D721Med (cell line): ENCODE results near the gene MITF.
"Not testable (repeated sequence)": the region's sequence is repeated elsewhere in the genome, so short reads cannot be mapped to it uniquely, and the experiment has no call there.

Experiments
- DNase-seq: peaks from one replicate; pipeline ENCODE4 v3.0.0; 2011; ENCODE audit warnings: low spot score; ENCODE audit not compliant: insufficient read length
- FAIRE-seq: peaks from 2 replicates; lab custom pipeline; 2011; peaks lifted over from hg19 to GRCh38; lab: Jason Lieb, UNC
- TF ChIP-seq, protein P1 (sequence below): IDR thresholded peaks from 2 replicates; pipeline ENCODE4 v1.5.1; 2012; ENCODE audit warnings: mild to moderate bottlenecking, control low read depth; ENCODE audit not compliant: insufficient read depth; ENCODE audit errors: missing control alignments

The MITF gene

DNA sequence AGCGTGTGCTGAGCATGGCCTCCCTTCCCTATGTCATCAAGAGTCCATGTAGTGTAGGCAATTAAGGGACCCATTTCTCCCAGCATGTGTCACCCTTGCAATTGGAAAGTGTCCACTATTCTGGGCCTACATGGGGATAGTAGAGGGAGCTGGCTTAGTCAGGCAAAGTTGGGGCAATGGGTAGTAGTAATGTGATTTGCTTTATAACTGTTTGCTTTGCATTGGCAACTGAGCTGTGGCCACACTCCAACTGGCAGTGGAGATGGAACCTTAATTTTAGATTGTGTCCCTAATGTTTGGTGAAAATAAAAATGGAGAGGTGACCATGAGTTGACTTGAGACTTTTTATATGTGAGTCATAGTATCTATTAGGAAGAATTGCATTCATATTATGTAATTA lies 162.5 kb downstream of the MITF start:
- no peak for DNase-seq
- no peak for FAIRE-seq
- TF ChIP-seq, protein P1, sequence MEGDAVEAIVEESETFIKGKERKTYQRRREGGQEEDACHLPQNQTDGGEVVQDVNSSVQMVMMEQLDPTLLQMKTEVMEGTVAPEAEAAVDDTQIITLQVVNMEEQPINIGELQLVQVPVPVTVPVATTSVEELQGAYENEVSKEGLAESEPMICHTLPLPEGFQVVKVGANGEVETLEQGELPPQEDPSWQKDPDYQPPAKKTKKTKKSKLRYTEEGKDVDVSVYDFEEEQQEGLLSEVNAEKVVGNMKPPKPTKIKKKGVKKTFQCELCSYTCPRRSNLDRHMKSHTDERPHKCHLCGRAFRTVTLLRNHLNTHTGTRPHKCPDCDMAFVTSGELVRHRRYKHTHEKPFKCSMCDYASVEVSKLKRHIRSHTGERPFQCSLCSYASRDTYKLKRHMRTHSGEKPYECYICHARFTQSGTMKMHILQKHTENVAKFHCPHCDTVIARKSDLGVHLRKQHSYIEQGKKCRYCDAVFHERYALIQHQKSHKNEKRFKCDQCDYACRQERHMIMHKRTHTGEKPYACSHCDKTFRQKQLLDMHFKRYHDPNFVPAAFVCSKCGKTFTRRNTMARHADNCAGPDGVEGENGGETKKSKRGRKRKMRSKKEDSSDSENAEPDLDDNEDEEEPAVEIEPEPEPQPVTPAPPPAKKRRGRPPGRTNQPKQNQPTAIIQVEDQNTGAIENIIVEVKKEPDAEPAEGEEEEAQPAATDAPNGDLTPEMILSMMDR, result no peak

DNA sequence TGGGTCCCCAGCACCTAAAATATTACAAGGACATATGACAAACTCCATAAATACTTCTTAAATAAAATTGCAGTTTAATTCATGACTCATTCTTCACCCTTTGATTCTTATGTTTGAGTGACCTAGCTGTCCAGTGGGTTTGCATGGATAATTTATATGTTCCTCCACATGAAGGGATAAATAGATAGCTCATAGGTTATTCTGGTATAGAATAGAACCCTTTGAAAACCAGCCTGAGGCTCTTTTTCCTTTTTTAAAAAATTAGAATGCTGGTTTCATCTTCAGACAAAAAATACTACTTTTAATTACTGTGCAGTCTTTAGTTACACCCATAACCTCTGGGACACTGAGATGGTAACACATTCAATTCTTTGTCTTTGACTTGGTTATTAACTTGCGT lies 163.1 kb downstream of the MITF start:
- no peak for DNase-seq
- TF ChIP-seq, protein P1, result no peak
- no peak for FAIRE-seq

DNA sequence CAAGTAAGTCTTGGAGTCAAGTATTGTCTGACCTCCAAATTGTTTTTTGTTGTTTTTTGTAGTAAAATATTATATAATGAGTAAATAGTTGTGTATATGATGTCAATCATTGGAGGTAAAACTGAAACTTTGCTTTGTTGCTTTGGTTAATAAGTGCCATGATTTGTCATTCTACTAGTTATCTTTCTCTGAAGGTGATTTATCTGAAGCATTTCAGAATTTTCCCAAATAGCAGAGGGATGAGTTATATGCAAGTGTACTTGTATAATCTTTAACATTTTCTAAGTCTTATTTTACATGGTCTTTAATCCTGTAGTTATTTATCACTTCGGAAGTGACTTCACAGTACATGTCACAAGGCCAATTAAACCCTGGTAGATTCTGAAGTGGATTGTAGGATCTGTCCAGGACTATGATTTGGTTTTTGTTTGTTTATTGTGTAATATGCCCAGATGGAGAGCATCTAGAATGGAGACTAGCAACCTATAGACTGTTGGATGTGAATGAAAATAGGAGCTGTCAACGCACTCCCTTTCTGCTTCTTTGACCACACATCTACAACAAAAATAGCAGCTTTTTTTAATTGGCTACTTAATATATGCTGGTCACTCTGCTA lies 167.2 kb downstream of the MITF start:
- TF ChIP-seq, protein P1, result no peak
- no peak for DNase-seq
- no peak for FAIRE-seq

DNA sequence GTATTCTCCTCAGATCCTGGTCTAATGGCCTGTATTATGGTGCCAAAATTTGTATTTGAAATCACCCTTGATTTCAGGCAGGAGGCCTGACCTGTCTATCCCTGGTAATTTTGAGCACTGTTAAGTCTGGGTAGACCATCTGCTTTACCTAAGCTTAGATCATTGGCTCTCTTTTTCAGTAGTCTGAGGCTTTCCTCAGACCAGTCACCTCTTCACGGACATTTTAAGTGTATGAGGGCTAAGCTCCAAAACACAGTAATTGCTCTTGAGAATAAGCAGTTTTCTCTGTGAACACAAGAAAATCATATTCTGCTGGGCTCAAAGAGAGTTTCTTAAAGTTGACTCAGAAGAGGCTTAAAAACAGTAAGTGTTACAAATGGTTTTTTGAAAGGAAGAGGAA lies 168.3 kb downstream of the MITF start:
- FAIRE-seq (no peak), DNase-seq (no peak)
- TF ChIP-seq, protein P1, result no peak

DNA sequence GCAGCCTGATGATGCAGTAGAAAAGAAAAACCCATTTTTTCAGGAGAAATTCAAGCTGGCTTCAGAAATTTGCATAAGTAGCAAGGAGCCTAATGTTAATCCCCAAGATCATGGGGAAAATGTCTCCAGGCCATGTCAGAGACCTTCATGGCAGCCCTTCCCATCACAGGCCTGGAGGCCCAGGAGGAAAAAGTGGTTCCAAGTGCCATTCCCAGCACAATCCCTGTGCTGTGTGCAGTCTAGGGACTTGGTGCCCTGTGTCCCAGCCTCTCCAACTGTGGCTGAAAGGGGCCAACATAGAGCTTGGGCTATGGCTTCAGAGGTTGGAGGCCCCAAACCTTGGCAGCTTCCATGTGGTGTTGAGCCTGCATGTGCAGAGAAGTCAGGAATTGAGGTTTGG lies 170.6 kb downstream of the MITF start:
- FAIRE-seq, DNase-seq: not testable (repeated sequence)

DNA sequence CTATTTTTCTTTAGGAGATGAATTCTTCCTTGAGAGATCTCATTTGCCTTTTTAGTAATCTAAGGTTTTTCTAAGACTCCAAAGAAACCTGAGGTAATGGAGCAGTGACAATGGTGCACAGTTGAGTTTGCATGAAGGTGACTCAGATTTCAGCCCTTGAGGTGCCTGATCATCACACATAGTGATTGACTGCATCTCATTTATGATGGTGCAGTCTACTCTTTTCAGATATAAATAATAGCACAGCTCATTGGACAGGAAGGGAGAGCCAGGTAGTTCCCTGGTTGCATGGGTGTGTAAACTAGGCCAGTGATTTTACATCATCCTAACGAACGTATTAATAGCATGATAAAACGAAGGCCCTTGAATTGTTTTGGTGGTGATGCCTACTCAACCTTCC lies 174.2 kb downstream of the MITF start:
- no peak for FAIRE-seq
- TF ChIP-seq, protein P1, result no peak
- no peak for DNase-seq

DNA sequence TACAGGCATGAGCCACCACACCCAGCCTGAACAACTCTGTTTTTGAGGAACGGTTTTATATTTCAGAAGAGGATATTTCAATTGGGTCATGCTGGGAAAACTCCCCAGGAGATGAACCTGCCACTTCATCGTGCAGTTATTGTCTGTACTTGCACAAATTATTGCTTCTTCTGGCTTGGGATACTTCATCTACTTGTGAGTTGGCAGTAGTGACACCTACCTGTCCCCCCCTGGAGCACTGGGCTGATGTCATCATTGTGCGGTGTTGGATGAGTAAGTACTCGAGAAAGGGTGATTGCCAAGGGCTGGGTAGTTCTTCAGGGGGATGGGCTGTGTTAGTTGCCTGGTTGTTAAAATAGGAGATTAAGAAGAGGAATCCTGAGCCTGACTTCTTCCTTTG lies 175.1 kb downstream of the MITF start:
- TF ChIP-seq, protein P1, result no peak
- FAIRE-seq, result no peak
- no peak for DNase-seq

DNA sequence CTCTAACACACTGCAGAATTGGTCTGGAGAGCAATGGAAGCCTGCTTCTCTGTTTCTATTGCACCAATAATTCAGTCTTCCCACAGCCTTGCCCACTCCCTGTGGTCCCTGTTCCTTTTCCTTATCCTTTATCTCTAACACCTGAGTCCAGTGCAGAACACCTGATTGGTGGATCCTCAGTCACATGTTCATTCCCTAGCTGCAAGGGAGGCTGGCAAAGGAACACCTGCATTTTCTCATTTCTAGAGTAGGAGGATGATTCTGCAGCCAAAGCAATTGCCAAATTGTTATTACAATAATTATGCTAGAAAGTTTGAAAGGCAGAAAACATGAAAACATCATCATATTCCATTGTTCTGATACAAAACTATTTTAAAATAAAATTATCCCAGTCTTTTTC lies 176.5 kb downstream of the MITF start:
- DNase-seq, result no peak
- TF ChIP-seq, protein P1, result no peak
- FAIRE-seq, result no peak

DNA sequence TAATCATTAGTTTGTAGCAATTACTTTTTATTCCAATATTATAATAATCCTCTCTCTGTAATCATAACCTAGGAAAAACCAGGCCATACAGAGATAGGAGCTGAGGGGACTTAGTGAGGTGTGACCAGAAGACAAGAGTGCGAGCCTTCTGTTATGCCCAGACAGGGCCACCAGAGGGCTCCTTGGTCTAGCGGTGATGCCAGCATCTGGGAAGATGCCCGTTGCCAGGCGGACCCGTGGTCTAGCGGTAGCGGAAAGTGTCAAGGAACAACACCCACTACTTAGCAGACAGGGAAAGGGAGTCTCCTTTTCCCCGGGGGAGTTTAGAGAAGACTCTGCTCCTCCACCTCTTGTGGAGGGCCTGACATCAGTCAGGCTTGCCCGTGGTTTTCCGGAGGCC lies 180.7 kb downstream of the MITF start:
- not testable (repeated sequence) for DNase-seq, FAIRE-seq
